H1 (cell line): ENCODE measurements around the gene MYO3A. TPM values are rescaled to one million over a fixed set of nuclear protein-coding genes. Genes with fewer than 3 reads are reported as not detected.

Source experiments
- CHD2 ChIP-seq: IDR thresholded peaks from 2 replicates; pipeline ENCODE4 v1.6.1; 2012; ENCODE audit warnings: low read length, improper control_type of control experiment
- polyA plus RNA-seq, 7 experiments: library from polyadenylated mRNA; depleted of rRNA in 3 of 7; stranded (reverse) in 5 of 7; unstranded in 2 of 7; fragments of >200 nt in 5 of 7; fragments of 200-250 nt in 2 of 7; gene quantifications; 1 replicate in 5 of 7; 2 replicates in 1 of 7; 4 replicates in 1 of 7; pipeline versions ENCODE4 v1.2.1 to v1.2.3, GENCODE V29; 2011 to 2013; ENCODE audit warnings: missing spikeins in 2 of 7, mixed read lengths in 2 of 7
- total RNA-seq: library from RNA; stranded (reverse); fragmentation: NEBNext Ultra II Directional; extraction: Animal tissue kit (Norgen Biotek cat#: 25700); gene quantifications from 2 replicates; pipeline ENCODE4 v1.2.1, GENCODE V29; 2021
- TF ChIP-seq, protein P1 (sequence below): IDR thresholded peaks from 2 replicates; pipeline ENCODE4 v1.6.1; 2011; ENCODE audit warnings: low read length, improper control_type of control experiment

Gene MYO3A
- total and polyA plus RNA-seq, 2 of the 8 experiments (the other 6 are each of a cell fraction or from before 2014, with no cell fraction given) = 3.9 to 5.3 TPM

DNA sequence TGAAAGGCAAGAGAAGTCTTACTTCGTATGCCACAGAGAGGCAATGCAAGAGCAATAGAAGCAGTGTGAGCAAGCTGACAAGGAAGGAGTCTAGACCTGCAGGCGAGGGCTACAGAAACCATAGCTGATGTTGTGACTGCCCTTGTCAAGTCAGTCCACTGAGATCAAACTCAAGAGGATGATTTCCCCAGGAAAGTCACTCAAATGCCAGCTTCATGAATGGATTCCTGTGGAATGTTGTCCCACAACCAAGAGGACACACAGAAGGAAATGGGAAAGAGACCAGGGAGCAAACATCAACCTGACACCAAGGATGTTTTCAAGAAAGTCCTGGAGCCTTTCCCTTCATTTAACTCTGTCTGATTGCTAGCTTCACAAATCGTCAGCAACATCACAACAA, 204.6 kb downstream of the MYO3A start (continued):
- TF ChIP-seq, protein P1, sequence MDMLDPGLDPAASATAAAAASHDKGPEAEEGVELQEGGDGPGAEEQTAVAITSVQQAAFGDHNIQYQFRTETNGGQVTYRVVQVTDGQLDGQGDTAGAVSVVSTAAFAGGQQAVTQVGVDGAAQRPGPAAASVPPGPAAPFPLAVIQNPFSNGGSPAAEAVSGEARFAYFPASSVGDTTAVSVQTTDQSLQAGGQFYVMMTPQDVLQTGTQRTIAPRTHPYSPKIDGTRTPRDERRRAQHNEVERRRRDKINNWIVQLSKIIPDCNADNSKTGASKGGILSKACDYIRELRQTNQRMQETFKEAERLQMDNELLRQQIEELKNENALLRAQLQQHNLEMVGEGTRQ = no peak
- TF ChIP-seq CHD2 = no peak
